8988T (cell line): ENCODE data around the gene CEP112.
"Not testable (repeated sequence)": the region's sequence is repeated elsewhere in the genome, so short reads cannot be mapped to it uniquely, and the experiment has no call there.

Experiments used
- DNase-seq: peaks from one replicate; pipeline ENCODE4 v3.0.0; 2011

CEP112 gene

DNA sequence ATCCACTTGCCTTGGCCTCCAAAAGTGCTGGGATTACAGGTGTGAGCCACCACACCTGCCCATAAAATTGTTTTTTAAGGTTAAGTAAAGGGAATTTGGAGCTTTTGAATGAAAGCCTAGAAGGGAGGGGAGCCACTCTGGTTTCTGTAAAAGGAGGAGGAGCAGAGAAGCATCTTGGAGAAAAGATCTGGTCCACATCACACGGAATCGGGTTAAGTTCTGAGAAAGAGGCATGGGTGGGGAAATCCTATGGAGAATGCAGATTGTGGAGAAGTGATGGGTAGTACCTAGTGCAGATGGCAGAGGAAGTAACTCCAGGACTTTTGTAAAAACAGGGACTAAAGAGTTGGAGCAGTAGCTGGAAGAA lies 18.3 kb upstream of the CEP112 start:
- no peak for DNase-seq

DNA sequence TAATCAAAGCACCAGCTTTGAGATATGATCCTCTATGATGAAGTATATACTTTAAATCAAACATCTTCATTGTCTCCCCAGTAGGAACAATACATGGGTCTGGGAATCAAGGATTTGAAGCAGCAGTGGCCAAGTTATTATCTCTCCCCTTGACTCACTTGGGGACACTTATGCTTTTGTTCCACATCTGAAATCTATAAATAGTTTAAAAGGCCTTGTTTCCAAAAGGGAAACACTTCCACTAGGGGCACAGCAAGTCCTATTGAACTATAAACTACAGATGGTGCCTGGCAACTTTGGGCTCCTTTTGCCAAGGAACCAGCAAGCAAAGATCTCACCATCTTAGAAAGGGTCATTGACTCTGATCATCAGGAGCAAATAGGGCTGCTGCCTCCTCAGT lies 16.0 kb upstream of the CEP112 start:
- DNase-seq: no peak

DNA sequence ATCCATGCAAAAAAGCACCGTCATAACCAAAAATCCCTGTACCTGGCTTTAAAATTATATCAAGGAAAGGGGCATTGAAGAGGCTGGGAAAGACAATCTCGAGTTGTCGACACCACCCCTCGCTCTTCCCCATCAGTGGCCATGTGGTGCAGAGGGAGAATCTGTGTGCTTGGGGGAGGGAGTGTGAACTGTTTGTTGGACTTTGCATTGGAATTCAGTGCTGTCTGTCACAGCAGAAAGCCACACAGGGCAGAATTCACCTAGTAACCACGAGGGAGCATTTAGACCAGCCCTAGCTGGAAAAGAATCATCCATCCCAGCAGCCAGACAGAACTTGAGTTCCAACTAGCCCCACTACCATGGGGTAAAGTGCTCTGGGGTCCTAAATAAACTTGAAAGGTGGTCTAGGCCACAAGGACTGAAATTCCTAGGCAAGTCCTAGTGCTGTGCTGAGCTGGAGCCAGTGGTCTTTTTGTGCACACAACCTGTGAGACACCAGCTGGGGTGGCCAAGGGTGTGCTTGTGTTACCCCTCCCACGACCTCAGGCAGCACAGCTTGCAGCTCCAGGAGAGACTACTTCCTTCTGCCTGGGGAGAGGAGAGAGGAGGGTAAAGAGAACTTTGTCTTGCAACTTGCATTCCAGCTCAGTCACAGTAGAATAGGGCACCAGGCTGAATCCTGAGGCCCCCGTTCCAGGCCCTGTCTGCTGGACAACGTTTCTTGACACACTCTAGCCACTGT lies 11.5 kb upstream of the CEP112 start:
- no peak for DNase-seq

DNA sequence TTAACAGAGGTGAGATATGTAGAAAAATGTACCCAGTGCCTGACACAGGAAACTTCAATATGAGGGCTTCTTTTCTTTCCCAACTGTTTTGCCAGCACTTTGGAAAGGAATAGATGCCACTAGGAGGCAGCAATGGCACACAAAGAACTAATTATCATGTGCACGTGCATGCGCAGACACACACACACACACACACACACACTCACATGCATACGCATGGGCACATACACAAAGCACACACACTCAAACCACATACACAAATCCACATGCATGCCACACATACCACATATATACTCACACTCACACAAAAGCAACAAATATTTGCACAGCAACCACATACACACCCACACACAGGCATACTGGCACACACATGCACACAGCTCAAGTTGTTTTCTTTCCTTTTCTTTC lies 8.8 kb upstream of the CEP112 start:
- no peak for DNase-seq

DNA sequence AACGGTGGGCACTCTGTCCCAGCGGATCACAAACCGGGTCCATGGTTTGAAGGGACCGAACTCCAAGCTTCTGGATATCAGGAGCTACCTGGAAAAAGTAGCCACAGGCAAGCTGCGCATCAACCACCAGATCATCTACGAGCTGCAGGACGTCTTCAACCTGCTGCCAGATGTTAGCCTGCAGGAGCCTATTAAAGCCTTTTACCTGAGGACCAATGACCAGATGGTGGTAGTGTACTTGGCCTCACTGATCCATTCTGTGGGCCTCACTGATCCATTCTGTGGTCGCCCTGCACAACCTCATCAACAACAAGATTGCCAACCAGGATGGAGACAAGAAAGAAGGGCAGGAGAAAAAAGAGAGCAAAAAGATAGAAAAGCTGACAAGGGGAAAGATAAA lies 6.3 kb upstream of the CEP112 start:
- no peak for DNase-seq

DNA sequence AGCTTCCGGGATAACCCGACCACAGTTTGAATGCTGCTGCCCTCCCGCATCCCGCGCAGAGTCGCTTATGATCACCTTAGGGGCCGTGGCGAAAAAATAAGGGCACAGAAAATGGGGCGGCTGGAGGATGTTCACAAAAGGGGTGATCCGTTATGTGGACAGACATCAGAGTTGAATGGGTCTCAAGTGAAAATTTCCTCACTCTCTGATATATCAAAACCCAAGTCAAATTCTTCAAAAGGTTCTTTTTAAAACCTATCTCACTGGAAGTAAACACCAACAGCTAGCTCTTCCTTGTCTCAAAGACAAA lies 400 bp upstream of the CEP112 start:
- no peak for DNase-seq

DNA sequence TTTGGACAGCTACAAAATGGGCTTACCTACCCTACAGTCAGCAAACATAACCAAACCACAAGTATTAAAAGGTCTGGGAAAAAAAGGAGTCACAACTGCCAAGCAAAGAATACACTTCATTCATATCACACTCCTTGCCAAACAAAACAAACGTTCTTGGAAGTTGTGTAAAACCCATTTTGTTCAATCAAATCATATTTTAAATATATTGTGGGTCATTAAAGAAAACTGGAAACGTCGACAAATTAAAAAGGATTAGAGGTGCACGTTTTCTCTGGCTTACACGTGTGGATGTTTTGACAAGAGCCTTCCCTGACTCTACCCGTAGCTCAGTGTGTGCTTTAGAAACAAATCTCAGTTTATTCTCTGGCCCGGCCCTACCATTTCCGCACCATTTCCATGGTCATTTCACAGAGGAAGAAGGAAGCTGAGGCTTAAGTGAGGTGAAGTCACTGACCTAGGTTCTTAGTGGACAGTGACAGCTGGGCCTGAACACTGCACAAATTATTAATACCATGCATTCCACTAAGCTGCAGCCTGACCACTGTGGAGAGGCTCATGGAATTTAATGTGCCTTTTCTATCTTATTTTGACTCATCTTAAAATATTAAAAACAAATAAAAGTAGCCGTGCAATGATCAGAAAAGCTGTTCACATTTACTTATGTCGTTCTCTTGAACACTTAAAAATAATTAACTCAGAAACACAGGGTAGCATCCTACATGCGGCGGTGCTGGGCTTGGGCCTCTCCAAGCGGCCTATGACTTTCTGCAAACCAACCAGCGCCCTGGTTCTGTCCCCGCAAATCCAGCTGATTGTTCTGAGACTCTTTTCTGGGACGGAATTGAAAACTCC lies 968 bp downstream of the CEP112 start:
- DNase-seq: no peak

DNA sequence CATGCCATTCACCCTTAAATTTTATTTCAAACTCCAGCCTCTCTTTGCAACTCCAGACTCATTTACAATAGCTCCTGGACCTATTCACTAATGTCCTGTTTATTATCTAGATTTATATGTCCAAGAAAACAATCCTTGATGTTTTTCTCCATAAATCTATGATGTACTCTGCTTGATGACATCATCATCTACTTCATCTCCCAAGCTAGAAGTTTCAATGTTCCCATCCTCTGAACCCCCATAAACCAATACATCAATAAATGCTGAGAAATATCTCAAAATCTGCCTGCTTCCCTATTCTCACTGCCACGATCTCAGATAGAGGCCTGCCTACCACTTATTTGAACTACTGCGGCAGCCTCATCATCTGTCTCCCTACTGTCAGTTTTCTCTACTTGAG lies 4.2 kb downstream of the CEP112 start:
- DNase-seq: no peak

DNA sequence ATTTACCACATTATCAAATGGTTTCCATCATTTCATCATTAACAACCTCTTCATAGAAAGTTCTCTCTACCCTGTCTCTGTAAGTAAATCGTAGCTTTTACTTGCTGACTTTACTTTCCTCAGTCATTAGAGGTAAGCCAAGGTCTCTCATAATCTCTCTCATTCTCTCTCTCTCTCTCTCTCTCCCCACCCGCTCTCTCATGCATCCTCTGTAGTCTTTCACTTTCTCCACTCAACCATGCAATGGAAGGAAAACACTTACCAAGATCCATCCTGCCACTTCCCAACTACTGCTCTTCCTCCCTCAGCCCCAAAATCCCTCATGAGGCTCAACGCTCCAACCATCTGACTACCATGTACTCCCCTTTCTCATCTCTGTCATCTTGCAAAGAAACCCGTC lies 6.1 kb downstream of the CEP112 start:
- DNase-seq: no peak

DNA sequence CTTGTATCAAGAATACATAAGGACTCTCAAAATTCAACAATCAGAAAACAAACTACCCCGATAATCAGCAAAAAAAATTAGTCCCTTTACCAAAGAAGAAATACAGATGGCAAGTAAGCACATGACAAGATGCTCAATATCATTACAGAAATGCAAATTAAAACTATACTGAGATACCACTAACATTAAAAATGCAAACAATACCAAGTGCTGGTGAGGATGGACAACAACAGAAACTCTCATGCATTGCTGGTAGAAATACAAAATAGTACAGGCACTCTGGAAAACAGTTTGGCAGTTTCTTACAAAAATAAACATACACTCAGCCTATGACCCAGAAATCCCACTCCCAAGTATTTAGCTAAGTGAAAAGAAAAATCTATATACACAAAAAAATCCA lies 7.5 kb downstream of the CEP112 start:
- no peak for DNase-seq

DNA sequence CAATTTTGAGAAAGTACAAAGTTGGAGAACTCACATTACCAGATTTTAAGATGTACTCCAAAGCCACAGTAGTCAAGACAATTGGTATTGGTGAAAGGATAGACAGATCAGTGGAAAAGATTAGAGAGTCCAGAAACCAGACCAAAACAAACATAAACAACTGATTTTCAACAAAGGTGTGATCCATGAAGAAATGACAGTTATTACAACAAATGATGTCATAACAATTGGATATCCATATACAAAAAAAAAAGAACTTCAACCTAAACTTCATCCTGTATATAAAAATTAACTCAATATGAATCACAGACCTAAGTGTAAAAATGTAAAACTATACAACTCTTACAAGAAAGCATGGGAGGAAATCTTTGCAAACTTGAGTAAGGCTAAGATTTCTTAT lies 8.4 kb downstream of the CEP112 start:
- DNase-seq: no peak

DNA sequence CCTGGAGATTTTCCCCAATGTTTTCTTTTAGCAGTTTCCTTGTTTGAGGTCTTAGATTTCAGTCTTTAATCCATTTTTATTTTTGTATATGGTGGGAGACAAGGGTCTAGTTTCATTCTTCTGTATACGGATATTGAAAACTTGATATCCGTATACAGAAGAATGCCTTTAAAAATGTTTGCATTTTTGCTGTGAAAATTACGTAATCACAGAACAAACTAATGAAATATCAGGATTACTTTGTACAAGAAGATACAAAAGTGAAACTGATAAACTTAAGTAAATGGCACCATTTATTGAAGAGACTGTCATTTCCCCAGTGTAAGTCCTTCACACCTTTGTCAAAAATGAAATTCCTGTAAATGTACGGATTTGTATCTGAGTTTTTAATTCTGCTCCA lies 13.3 kb downstream of the CEP112 start:
- no peak for DNase-seq

DNA sequence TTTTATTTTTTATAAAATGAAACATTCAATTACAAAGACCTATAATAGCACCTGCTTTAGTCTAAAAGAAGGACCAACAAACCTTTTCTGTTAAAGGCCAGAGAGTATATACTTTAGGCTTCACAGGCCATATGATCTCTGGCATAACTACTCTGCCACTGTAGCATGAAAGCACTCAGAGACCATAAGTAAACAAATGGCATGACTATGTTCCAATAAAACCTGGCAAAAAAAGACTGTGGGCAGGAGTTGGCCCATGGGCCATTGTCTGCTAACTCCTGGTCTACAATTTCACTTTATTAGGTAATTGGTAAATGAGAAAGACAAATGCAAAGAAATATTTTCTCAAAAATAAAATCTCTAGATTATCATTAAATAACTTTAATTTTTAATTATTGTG lies 14.9 kb downstream of the CEP112 start:
- no peak for DNase-seq

DNA sequence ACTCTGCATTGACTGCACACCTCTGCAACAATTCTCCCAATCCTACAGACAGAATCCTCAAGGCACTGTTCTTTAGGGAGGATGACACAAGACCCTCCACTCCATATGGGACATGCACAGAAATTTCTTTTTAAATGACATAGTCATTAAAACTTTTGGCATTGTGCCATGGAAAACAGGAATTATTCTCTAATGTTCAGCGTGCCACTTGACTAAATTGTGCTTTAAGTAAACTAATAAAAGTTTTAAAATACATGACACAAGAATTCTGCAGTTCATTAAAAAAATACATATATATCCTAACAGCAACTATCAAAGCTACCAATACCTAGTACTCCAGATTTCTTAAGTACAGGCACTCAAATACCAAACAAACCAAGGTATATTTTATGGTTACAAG lies 16.0 kb downstream of the CEP112 start:
- DNase-seq: no peak

DNA sequence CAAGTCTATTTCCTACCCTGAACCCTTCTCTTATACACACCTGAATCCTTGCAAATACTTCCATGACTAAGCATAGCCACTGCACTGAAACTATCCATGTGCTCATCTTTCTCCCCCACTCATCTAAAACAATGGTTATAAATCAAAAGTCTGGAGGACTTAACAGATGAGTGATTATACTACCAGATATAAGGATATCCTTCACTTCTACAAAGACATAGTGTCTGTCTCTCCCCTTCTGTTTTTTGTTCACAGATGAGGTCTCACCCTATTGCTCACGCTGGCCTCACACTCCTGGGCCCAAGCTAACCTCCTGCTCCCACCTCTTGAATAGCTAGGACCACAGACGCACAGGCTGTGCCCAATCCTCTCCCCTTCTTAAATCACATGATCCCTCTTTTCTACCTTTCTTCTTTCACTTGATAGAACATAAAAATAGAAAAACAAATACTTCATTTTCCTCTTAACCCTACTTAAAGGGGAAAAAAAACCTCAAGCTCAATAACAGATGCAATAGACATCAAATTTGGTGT lies 19.2 kb downstream of the CEP112 start:
- DNase-seq: no peak

DNA sequence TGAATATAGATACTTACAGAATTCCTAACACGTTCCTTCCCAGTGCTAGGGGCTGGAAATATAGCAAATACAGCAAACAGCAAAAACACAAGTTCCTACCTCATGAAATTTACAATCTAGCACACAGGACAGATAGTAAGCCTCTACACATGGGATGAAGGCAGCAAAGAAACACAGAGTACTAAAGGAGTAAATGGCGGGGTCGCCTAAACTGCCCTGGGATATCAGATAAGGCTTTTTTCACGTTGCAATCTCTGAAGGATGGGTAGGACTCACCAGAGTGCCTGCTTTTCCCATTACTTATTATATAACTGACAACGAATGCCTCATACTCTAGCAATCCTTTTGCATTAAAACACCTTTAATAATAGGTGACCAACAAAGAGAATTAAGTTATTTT lies 19.8 kb downstream of the CEP112 start:
- DNase-seq: no peak

DNA sequence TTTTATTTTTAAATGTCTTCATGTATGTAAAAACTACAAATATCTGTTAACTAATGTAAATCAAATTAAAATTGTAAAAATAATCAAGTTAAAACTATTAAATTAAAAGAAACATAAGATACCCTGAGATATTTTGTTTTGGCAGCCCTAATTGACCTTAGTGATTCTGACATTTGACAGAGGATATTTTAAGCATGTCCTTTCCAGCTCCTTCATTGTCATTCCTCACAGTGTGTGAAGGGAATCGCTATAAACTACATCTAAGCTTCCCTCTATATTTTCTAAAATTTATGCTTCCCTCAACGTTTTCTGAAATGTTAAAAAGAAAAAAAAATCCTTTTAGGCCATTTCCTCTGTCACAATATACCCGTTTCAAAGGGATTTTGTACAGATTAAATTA lies 20.2 kb downstream of the CEP112 start:
- no peak for DNase-seq

DNA sequence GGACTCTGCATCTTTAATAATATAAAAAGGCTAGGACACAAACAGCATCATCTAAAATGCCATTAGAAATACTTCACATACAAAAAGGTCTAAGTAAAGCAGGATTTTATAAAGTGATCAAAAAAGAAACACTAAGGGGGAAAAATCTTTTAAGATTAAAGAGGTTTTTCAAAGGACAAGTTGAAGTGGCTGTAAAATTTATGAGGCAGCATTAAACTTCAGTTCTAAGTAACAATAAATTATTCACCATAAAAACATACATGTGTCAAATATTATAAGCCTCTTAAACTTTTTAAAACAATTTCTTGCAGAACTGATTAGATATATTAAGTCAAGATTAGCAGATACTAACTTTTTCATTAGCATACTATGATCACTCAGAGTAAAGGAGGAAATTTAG lies 20.8 kb downstream of the CEP112 start:
- DNase-seq: no peak

DNA sequence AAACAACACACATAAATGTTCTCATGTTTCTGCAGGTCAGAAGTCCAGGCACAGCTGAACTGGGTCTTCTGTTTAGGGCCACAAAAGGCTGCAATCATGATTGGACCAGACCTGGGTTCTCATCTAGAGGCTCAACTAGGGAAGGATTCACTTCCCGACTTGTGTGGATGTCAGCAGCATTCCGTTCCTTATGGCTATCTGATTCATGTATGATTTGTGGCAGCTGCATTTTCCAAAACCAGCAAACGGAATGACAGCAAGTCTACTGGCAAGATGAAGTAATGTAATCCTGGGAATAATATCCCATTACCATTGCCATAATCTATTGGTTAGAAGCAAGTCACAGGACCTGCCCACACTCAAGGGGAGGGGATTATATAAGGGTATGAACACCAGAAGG lies 22.1 kb downstream of the CEP112 start:
- no peak for DNase-seq

DNA sequence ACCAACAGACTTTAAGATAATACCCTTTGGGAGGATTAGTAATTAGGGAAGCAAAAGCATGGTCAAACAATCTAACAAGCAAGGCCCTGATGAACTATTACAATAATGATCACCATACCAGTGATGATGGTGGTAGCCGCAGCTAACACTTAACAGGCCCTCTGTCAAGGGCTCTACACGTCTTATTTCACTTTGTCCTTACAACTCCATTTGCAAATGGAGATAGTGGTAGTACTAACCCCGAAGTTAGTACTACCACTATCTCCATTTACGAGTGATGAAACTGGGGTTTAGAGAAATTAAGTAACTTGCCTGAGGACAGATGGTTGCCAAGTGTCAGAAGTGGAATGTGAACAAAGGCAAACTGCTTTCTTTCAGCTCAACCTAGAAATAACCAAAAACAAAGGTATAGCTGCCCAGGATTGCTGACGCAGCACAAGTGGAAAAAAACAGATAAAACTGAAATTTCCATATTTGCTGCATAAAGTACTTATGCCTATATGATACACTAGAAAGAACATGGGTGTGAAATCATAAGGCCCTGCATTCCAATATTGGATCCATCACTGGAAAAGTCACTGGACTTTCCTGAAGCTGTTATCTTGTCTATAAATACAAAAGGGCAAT lies 24.6 kb downstream of the CEP112 start:
- DNase-seq: no peak

DNA sequence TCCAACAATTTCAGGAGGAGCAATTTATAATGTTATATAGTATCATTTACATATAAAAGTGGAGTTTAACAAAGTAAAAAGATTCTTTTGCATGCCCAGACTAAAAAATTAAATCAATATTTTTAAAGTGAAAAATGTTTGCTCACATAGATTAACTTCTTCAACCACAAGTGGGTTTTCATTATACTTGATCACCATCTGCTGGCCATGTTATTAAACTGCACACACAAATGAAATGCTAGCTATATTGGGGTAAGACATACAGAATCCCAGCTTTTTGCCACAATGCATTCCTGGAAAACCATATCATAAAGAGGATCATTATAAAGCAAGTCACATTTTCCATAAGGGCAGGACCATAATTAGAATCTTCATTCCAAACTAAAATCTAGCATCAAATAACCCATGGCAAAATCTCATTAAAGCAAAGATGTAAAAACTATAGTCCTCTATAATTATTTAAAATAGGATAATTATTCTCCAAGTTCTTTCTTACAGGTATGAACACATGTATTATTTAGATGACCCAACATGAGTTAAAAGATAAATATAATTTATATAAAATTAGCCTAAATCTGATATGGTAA lies 26.3 kb downstream of the CEP112 start:
- DNase-seq: peak; percentile 13

DNA sequence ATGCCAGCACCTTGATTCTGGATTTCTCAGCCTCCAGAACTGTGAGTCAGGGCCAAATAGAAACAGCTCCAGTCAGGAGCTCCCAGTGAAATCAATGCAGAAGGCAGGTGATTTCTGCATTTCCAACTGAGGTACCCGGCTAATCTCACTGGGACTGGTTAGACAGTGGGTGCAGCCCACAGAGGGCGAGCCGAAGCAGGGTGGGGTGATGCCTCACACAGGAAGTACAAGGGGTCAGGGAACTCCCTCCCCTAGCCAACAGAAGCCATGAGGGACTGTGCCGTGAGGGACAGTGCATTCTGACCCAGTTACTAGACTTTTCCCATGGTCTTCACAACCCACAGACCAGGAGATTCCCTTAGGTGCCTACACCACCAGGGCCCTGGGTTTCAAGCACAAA lies 36.9 kb downstream of the CEP112 start:
- DNase-seq: not testable (repeated sequence)

DNA sequence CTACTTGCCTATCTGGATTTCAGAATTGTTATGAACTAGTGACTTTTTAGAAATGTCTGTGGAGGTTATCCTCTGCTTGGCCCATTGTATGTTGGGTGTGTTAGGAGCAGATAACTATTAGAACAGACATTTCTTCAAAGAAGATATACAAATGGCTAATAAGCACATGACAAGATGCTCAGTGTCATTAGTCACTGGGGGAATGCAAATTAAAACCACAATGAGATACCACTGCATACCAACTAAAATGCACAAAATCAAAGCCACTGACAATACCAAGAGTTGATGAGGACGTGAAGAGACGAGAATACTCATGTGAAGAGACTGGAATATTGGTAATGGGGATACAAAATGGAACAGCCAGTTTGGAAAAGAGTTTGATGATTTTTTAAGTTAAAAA lies 39.2 kb downstream of the CEP112 start:
- DNase-seq: no peak

DNA sequence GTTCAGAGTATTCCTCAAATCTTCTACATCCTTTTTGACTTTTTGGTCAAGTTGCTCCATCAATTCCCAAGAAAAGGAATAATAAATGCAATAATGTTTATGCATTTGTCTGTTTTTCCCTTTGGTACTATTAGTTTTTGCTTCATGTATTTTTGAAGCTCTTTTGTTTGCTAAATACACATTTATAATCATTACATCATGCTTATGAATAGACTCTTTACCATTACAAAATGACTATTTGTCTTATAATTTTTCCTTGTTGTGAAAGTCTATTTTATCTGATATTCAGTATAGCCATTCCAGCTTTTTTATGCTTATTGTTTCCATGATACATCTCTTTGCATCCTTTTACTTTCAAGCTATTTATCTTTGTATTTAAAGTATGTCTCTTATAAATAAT lies 41.2 kb downstream of the CEP112 start:
- DNase-seq: no peak
